Measurements from ENCODE around the gene XIRP1. TPM values are rescaled to one million over a fixed set of nuclear protein-coding genes. Genes with fewer than 3 reads are reported as not detected.
A peak's percentile ranks its signal among the peaks of the same experiment; 100 is the strongest.

The XIRP1 gene
- total and polyA plus RNA-seq, 5 donors from 2014 or later: not detected

GRCh38 chr3:39138804-39139415 lies 53.5 kb downstream of the XIRP1 start:
- Mint-ChIP-seq H3K4me1 (peaks cover 0 to 19% (median 12%) of the 10 kb centered on the region in 4 donors), H3K27ac (no peak overlapping the region), H3K36me3 (peaks cover 15% of the 10 kb centered on the region), H3K9me3 (no peaks in the 10 kb centered on the region), H3K27me3 (peaks cover 7% of the 10 kb centered on the region), H3K4me3 (peak overlapping the region in 1 of 4 donors; percentile 58)
- H3K36me3 ChIP-seq (ENCODE audit: control insufficient read depth, insufficient read depth, low read length): peaks cover 29% of the 10 kb centered on the region
- H3K4me3 ChIP-seq (ENCODE audit: low read depth, low read length): no peak overlapping the region
- peaks cover 5% of the 10 kb centered on the region for H3K4me1 ChIP-seq (ENCODE audit: control insufficient read depth, insufficient read depth, low read length, poor library complexity, severe bottlenecking)
- H3K27me3 ChIP-seq (ENCODE audit: control insufficient read depth, insufficient read depth, low read length): no peaks in the 10 kb centered on the region
- no peak for DNase-seq
- H3K27ac ChIP-seq (ENCODE audit: insufficient read depth, low read length, poor library complexity, severe bottlenecking): no peak overlapping the region
- no peaks in the 10 kb centered on the region for H3K9me3 ChIP-seq (ENCODE audit: control insufficient read depth in 2 of 2, low read length in 2 of 2)
- no peak for ATAC-seq (ENCODE audit: low read depth in 2 of 2)

GRCh38 chr3:39137991-39138803 lies 54.2 kb downstream of the XIRP1 start:
- Histone ChIP-seq H3K4me1 (ENCODE audit: control insufficient read depth, insufficient read depth, low read length, poor library complexity, severe bottlenecking) (peaks cover 5% of the 10 kb centered on the region), H3K4me3 (ENCODE audit: low read depth, low read length) (no peak overlapping the region), H3K9me3 (ENCODE audit: control insufficient read depth in 2 of 2, low read length in 2 of 2) (no peaks in the 10 kb centered on the region), H3K27ac (ENCODE audit: insufficient read depth, low read length, poor library complexity, severe bottlenecking) (no peak overlapping the region), H3K27me3 (ENCODE audit: control insufficient read depth, insufficient read depth, low read length) (no peaks in the 10 kb centered on the region), H3K36me3 (ENCODE audit: control insufficient read depth, insufficient read depth, low read length) (peaks cover 22% of the 10 kb centered on the region)
- H3K4me3 Mint-ChIP-seq: peak overlapping the region in 2 of 4 donors; percentile 23 to 58
- ATAC-seq (ENCODE audit: low read depth in 2 of 2): no peak
- peak overlapping the region in 1 of 3 donors; percentile 21 for H3K27ac Mint-ChIP-seq
- peaks cover 7% of the 10 kb centered on the region for H3K27me3 Mint-ChIP-seq
- peaks cover 9% of the 10 kb centered on the region for H3K36me3 Mint-ChIP-seq
- no peaks in the 10 kb centered on the region for H3K9me3 Mint-ChIP-seq
- no peak for DNase-seq
- peaks cover 0 to 15% (median 12%) of the 10 kb centered on the region in 4 donors for H3K4me1 Mint-ChIP-seq

- H3K27ac Mint-ChIP-seq: peak overlapping the region in 1 of 3 donors; percentile 21
- peaks cover 7% of the 10 kb centered on the region for H3K27me3 Mint-ChIP-seq
- Histone ChIP-seq H3K27ac (ENCODE audit: insufficient read depth, low read length, poor library complexity, severe bottlenecking) (no peak overlapping the region), H3K36me3 (ENCODE audit: control insufficient read depth, insufficient read depth, low read length) (peaks cover 15% of the 10 kb centered on the region), H3K4me3 (ENCODE audit: low read depth, low read length) (no peak overlapping the region), H3K27me3 (ENCODE audit: control insufficient read depth, insufficient read depth, low read length) (no peaks in the 10 kb centered on the region), H3K9me3 (ENCODE audit: control insufficient read depth in 2 of 2, low read length in 2 of 2) (no peaks in the 10 kb centered on the region), H3K4me1 (ENCODE audit: control insufficient read depth, insufficient read depth, low read length, poor library complexity, severe bottlenecking) (no peaks in the 10 kb centered on the region)
- peak overlapping the region in 1 of 4 donors; percentile 23 for H3K4me3 Mint-ChIP-seq
- peaks cover 6% of the 10 kb centered on the region for H3K36me3 Mint-ChIP-seq
- no peak for DNase-seq
- H3K4me1 Mint-ChIP-seq: peaks cover 0 to 14% (median 8%) of the 10 kb centered on the region in 4 donors
- H3K9me3 Mint-ChIP-seq: no peaks in the 10 kb centered on the region
- ATAC-seq (ENCODE audit: low read depth in 2 of 2): no peak
Observed at GRCh38 chr3:39137435-39137936, 54.9 kb downstream of the XIRP1 start.

GRCh38 chr3:39136533-39137434 lies 55.6 kb downstream of the XIRP1 start:
- peaks cover 8% of the 10 kb centered on the region for H3K36me3 ChIP-seq (ENCODE audit: control insufficient read depth, insufficient read depth, low read length)
- Mint-ChIP-seq H3K27me3 (peaks cover 4% of the 10 kb centered on the region), H3K27ac (no peak overlapping the region), H3K9me3 (no peaks in the 10 kb centered on the region), H3K4me3 (peak overlapping the region in 1 of 4 donors; percentile 52), H3K36me3 (peaks cover 5% of the 10 kb centered on the region), H3K4me1 (peaks cover 0 to 10% (median 7%) of the 10 kb centered on the region in 4 donors)
- no peak for ATAC-seq (ENCODE audit: low read depth in 2 of 2)
- H3K27ac ChIP-seq (ENCODE audit: insufficient read depth, low read length, poor library complexity, severe bottlenecking): no peak overlapping the region
- H3K27me3 ChIP-seq (ENCODE audit: control insufficient read depth, insufficient read depth, low read length): no peaks in the 10 kb centered on the region
- H3K9me3 ChIP-seq (ENCODE audit: control insufficient read depth in 2 of 2, low read length in 2 of 2): no peaks in the 10 kb centered on the region
- H3K4me1 ChIP-seq (ENCODE audit: control insufficient read depth, insufficient read depth, low read length, poor library complexity, severe bottlenecking): no peaks in the 10 kb centered on the region
- DNase-seq: no peak
- no peak overlapping the region for H3K4me3 ChIP-seq (ENCODE audit: low read depth, low read length)

GRCh38 chr3:39135170-39135805 lies 57.1 kb downstream of the XIRP1 start:
- H3K27ac Mint-ChIP-seq: peak overlapping the region in 1 of 3 donors; percentile 44
- H3K9me3 Mint-ChIP-seq: no peaks in the 10 kb centered on the region
- H3K4me1 Mint-ChIP-seq: peaks cover 0 to 3% (median 0%) of the 10 kb centered on the region in 4 donors
- H3K4me1 ChIP-seq (ENCODE audit: control insufficient read depth, insufficient read depth, low read length, poor library complexity, severe bottlenecking): no peaks in the 10 kb centered on the region
- H3K4me3 Mint-ChIP-seq: no peak overlapping the region
- peaks cover 5% of the 10 kb centered on the region for H3K36me3 Mint-ChIP-seq
- no peaks in the 10 kb centered on the region for H3K27me3 Mint-ChIP-seq
- H3K9me3 ChIP-seq (ENCODE audit: control insufficient read depth in 2 of 2, low read length in 2 of 2): no peaks in the 10 kb centered on the region
- ATAC-seq (ENCODE audit: low read depth in 2 of 2) (no peak), DNase-seq (no peak)
- H3K27me3 ChIP-seq (ENCODE audit: control insufficient read depth, insufficient read depth, low read length): no peaks in the 10 kb centered on the region
- peaks cover 3% of the 10 kb centered on the region for H3K36me3 ChIP-seq (ENCODE audit: control insufficient read depth, insufficient read depth, low read length)
- H3K4me3 ChIP-seq (ENCODE audit: low read depth, low read length): no peak overlapping the region
- no peak overlapping the region for H3K27ac ChIP-seq (ENCODE audit: insufficient read depth, low read length, poor library complexity, severe bottlenecking)

- no peaks in the 10 kb centered on the region for H3K36me3 ChIP-seq (ENCODE audit: control insufficient read depth, insufficient read depth, low read length)
- DNase-seq: no peak
Observed at GRCh38 chr3:39134305-39134704, 58.1 kb downstream of the XIRP1 start.

GRCh38 chr3:39133822-39134221 lies 58.6 kb downstream of the XIRP1 start:
- Mint-ChIP-seq H3K9me3 (no peaks in the 10 kb centered on the region), H3K4me3 (no peak overlapping the region), H3K4me1 (peaks cover 0 to 7% (median under 1%) of the 10 kb centered on the region in 4 donors), H3K36me3 (peaks cover 9% of the 10 kb centered on the region), H3K27ac (no peak overlapping the region), H3K27me3 (no peaks in the 10 kb centered on the region)
- H3K4me3 ChIP-seq (ENCODE audit: low read depth, low read length): no peak overlapping the region
- H3K27me3 ChIP-seq (ENCODE audit: control insufficient read depth, insufficient read depth, low read length): no peaks in the 10 kb centered on the region
- DNase-seq: no peak
- no peaks in the 10 kb centered on the region for H3K9me3 ChIP-seq (ENCODE audit: control insufficient read depth in 2 of 2, low read length in 2 of 2)
- no peak for ATAC-seq (ENCODE audit: low read depth in 2 of 2)
- no peaks in the 10 kb centered on the region for H3K4me1 ChIP-seq (ENCODE audit: control insufficient read depth, insufficient read depth, low read length, poor library complexity, severe bottlenecking)
- no peaks in the 10 kb centered on the region for H3K36me3 ChIP-seq (ENCODE audit: control insufficient read depth, insufficient read depth, low read length)
- H3K27ac ChIP-seq (ENCODE audit: insufficient read depth, low read length, poor library complexity, severe bottlenecking): no peak overlapping the region

More at GRCh38 chr3:39134305-39134704, 58.1 kb downstream of the XIRP1 start:
- Mint-ChIP-seq H3K9me3 (no peaks in the 10 kb centered on the region), H3K36me3 (peaks cover 9% of the 10 kb centered on the region), H3K27ac (no peak overlapping the region), H3K27me3 (no peaks in the 10 kb centered on the region), H3K4me3 (no peak overlapping the region), H3K4me1 (peaks cover 0 to 7% (median 0%) of the 10 kb centered on the region in 4 donors)
- Histone ChIP-seq H3K27ac (ENCODE audit: insufficient read depth, low read length, poor library complexity, severe bottlenecking) (no peak overlapping the region), H3K9me3 (ENCODE audit: control insufficient read depth in 2 of 2, low read length in 2 of 2) (no peaks in the 10 kb centered on the region), H3K4me3 (ENCODE audit: low read depth, low read length) (no peak overlapping the region), H3K4me1 (ENCODE audit: control insufficient read depth, insufficient read depth, low read length, poor library complexity, severe bottlenecking) (no peaks in the 10 kb centered on the region), H3K27me3 (ENCODE audit: control insufficient read depth, insufficient read depth, low read length) (no peaks in the 10 kb centered on the region)
- ATAC-seq (ENCODE audit: low read depth in 2 of 2): no peak

All from CD4-positive, CD25-positive, alpha-beta regulatory T cell (primary cell).